ENCODE results near the gene TJP2.
"Not testable (repeated sequence)": the region's sequence is repeated elsewhere in the genome, so short reads cannot be mapped to it uniquely, and the experiment has no call there.

TJP2 gene

DNA sequence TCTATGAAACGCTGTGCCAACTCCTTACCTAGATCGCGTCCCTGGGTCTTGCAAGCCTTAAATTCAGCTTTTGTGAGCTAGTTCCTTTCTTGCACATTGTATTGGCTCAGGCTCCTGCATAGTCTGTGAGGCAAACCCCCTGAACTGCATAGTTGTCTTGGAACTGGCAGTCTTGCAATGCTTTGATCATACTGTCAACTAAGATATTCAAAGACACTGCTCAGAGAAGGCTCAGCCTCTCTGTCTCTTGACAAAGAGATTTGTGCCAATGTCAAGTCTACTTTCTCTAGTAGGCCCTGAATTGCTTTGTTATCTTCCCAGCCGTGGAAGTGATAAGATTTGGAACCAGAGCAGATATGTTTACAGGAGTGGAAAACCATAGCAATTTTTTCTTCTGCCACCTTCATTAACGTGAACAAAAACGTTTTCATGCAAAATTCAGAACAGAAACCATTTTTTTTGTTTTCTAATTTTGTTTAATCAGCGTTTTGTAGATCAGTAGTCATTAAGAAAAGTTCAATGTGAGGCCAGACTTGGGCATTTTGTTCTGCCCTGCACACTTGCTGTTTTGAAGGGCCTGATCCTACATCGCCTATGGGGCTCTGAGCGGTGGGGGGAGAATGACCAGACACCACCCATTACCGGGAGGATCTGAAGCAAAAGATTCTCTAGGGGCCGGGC, 123.4 kb downstream of the TJP2 start:
- no peak for DNase-seq

DNA sequence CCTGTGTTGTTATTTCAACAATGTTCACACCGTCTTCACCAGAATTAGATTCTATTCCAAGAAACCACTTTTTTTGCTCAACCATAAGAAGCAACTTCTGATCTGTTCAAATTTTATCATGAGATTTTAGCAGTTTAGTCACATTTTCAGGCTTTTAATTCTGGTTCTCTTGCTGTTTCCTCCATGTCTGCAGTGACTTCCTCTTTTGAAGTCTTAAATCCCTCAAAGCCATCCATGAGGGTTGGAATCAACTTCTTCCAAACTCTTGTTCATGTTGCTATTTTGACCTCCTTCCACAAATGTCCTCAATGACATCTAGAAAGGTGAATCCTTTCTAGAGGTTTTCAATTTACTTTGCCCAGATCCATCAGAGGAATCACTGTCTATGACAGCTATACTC, 125.2 kb downstream of the TJP2 start:
- DNase-seq: no peak

DNA sequence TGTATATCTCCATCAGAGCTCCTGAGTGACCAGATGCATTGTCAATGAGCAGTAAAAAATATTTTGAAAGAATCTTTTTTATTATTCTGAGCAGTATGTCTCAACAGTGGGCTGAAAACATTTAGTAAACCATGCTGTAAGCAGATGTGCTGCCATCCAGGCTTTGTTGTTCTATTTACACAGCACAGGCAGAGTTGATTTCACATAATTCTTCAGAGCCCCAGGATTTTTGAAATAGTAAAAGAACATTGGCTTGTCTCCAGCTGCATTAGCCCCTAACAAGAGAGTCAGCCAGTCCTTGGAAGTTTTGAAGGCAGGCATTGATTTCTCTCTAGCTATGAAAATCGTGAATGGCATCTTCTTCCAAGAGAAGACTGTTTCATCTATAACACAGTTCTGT, 125.7 kb downstream of the TJP2 start:
- DNase-seq: no peak

DNA sequence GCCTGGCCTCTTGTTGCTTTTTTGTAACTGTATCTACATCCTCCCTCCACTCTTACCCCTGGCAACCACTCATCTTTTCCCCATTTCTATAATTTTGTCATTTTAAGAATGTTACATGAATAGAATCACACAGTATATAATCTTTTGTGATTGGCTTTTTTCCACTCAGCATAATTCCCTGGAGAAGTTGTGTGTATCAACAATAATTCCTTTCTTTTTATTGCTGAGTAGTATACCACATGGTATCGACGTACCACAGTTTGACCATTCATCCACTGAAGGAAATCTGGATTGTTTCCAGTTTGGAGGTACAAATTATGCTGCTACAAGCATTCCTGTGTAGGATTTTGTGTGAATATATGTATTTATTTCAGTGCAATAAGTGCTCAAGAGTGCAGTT, 129.3 kb downstream of the TJP2 start:
- DNase-seq: no peak

DNA sequence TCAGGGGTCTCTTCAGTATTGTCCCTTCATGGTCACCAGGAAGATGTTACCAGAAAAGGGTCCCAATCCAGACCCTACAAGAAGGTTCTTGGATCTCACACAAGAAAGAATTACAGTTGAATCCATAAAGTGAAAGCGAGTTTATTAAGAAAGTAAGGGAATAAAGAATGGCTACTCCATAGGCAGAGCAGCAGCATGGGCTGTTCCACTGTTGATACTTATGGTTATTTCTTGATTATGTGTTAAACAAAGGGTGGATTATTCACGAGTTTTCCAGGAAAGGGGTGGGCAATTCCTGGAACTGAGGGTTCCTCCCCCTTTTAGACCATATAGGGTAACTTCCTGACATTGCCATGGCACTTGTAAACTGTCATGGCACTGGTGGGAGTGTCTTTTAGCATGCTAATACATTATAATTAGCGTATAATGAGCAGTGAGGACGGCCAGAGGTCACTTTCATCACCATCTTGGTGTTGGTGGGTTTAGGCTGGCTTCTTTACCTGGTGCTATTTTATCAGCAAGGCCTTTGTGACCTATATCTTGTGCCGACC, 132.9 kb downstream of the TJP2 start:
- DNase-seq: not testable (repeated sequence)

DNA sequence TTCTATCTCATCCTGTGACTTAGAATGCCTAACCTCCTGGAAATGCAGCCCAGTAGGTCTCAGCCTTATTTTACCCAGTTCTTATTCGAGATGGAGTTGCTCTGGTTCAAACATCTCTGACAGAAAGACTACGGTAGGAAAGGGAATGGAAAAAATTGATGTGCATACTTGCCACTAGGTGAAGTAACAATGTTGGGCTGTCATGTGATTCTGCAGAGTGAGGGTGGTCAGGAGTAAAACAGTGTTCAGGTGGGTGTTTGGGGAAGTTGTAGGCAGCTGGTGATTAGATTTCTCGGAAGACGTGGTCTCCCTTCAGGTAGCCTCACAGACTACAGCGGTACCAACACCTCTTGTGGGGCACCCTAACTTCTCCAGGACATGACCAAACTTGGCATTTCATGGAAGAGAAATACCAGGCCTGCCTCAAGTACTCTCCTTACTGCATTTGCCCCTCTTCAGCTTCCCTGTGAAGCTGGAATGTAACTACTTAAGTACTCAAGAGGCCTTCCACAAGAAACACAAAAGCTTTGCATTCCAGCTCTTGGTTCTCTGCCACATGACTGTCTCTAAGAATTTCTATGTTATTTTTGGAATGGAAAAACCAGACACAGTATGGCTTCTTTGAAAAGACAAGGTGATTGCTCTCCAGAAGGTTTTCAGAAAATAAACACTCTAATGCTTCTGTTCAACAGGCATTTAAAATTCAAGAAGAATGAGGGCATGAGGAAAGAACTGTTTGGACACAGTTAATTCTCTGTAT, 133.5 kb downstream of the TJP2 start:
- DNase-seq: no peak

DNA sequence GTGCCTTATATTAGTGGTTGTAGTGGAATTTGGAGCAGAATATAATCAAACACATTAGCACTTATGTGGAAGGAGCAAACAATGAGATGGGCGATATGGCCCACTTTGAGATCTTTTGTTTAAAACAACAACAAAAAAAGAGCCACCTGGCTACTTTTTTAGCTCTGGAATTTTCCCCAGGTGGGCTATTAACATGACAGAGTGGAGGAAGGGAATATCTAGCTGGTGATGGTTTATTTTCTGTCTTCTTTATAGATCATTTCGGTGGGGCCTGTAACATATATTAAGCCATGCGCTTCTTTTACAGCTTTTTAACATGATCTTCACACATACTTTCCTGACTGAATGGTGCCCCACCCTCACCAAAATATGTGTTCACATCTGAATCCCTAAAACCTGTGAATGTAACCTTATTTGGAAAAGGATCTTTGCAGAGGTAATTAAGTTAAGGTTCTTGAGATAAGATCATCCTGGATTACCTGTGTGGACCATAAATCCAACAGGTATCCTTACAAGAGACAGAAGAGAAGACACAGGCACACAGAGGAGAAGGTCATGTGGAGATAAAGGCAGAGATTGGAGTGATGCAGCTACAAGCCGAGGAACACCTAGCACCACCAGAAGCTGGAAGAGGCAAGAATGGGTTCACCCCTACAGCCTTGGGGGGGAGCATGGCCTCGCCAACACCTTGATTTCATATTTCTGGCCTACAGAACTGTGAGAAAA, 134.3 kb downstream of the TJP2 start:
- DNase-seq: no peak

DNA sequence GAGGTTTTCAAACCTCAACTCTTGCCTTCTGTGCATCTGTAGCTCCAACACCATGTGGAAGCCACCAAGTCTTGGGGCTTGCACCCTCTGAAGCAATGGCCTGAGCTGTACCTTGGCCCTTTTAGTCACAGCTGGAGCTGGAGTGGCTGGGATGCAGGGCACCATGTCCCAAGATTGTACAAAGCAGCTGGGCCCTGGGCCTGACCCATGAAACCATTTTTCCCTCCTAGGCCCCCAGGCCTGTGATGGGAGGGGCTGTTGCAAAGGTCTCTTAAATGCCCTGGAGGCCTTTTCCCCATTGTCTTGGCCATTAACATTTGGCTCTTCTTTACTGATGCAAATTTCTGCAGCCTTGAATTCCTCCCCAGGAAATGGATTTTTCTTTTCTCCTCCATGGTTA, 139.1 kb downstream of the TJP2 start:
- no peak for DNase-seq

DNA sequence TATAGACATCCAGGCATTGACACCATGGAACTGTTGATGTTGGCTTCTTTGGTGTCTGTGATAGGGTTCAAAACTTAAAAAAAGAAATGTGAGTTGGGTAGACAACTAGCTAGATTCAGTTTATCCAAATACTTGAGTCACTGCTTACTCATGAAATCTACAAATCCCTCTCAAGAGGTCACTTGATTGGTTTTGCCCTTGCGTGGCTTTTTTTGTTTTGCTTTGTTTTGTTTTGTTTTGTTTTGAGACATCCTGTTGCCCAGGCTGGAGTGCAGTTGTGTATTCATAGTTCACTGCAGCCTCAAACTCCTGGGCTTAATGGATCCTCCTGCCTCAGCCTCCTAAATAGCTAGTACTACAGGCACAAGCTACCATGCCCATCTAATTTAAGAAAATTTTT, 140.5 kb downstream of the TJP2 start:
- no peak for DNase-seq

DNA sequence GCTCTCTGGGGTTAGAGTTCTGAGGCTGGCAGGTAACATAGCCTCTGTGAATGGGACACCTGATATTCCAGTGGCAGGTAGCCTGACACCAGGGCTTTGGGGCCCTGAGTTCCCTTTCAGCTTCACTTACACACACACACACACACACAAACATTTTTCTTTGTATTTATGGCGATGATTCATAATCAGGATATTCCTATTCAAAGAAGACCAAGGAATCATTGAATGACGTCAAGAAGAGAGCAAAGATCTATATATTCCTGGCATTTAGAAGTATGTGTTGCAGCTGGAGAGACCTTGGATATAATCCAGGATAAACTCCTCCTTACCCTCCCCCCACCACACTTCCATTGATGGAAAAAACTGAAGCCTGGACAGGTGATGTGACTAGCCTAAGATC, 143.0 kb downstream of the TJP2 start:
- no peak for DNase-seq

DNA sequence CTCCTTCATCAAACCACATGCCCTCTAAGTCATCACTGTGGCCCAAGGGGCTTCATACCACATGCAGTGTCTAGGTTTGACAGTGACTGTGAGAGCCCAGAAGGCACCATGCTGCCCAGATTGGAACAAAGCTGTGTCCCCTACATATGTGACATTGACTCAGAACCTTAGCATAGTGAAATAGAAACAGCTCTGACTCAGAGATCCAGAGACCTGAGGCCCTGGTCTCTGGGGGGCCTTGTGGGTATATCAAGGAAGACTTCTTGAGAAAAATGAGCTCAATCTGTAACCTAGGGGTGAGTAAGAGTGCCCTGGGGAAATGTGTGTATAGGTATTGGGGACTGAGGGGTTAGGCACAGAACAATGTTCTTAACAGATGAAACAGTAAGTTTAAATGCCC, 143.8 kb downstream of the TJP2 start:
- DNase-seq: no peak

DNA sequence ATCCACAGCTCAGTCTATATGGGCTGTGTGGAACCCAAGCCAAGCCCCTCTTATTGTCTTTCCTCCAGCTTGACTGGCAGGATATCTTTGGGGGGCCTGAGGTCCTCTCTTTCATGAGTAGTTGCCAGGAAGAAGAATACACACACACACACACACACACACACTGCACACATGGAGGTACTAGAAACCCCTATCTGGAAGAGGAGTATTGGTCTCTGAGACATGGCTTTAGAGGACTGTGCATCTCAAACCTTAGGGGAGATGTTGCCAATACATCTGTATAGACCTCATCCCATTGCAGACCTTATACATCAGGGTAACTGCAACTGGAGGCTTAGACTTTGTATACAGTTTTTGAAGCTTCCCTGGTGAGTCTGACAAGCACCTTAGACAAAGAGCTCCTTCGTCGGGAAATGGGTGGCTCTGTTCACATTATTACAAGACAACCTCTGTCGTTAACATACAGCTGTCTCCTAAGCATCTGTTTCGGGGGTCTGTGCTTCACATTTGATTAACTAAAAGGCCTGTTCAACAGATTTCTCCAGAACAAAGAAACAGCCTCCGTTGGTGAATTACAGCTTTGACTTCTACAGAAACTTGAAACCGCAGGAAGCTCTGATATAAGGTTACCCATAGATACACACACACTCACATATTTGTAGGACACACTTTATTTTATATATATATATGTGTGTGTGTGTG, 145.4 kb downstream of the TJP2 start:
- no peak for DNase-seq

DNA sequence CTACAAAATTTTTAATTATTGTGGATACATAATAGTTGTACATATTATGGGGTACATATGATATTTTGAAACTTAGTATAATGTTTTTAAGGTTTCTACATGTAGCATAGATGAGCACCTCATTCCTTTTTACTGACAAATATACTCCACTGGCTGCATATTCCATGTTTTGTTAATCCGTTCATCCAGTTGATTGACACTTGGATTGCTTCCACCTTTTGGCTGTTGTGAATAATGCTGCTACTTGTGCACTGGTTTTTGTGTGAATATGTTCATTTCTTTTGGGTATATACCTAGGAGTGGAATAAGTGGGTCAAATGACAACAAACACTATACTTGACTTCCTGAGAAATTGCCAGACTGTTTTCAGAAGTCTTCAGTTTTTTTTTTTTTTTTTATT, 148.2 kb downstream of the TJP2 start:
- no peak for DNase-seq

DNA sequence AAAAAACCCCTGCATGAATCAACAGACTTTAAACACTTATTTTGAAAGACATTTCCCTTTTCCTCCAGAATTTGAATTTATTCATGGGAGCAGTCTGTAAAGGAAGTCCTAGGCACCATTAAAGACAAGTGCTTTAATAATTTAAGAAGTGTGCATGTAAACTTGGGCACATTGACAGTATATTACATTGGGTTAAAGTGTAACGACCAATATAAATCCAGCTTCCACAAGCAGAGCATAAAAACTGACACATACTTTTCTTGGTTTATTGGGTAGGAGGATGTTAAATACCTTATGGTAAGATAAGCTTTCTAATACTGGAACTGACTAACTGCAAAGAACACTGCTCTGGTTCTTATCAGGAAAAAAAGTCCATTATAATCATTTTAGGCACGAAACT, 149.8 kb downstream of the TJP2 start:
- DNase-seq: no peak
